NCI-H128 (cell line): Measurements from ENCODE around the gene VSTM2L.

Experiments
- DNase-seq: peaks from one replicate; lab custom pipeline; 2025; ENCODE audit not compliant: unreplicated experiment; lab: John Stamatoyannopoulos, UW

VSTM2L gene

GRCh38 chr20:37917461-37917860 lies 14.5 kb downstream of the VSTM2L start:
- no peak for DNase-seq

DNA sequence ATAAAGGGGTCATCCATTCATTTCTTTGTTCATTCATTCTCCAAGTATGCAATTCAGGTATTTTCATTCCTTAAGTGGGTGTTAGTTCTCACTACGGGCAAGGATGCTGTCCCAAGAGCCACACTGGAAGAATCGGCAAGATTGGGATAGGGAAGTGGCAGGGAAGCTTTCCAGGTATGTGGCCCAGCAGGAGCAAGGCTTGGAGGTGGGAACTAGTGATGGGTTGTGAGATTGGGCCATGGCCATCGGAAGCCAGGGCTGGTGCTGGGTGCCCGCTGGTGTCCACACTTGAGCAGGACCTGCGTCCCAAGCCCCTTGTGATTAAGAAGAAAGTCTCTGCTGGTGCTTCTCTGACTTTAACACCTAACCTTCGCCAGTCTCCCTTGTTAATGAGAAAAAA lies 15.1 kb downstream of the VSTM2L start:
- no peak for DNase-seq

DNA sequence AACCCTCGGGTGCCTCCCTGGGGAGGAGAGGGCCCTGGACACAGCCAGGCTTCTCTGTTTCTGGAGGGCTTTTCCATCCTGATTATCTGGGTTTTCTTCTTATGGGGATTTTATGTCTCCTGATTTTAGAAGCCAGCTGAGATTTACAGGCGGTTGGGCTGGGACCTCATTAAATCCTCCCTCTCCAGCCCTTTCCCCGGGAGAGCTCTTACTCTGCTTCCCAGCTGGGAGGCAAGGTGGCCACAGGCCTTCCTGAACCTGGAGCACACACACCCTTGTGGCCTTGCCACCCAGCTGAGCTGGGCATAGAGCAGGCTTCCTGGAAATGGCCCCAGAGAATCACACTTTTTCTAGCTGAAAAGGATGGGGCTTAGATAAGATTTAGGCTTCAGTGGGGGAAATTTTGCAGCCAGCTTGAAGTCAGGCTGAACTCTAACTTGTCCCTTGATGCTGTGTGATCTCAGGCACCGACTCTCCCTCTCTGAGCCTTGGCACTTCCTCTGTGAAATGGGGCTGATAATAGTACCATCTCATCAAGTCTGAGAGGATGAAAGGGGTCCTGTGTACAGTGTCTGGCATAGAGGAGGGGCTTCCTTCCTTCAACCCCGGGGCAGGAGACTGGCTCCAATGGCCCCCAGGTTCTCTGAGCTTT lies 16.6 kb downstream of the VSTM2L start:
- DNase-seq: no peak

- DNase-seq: no peak
These were observed 17.3 kb downstream of the VSTM2L start for GRCh38 chr20:37920270-37920669.

DNA sequence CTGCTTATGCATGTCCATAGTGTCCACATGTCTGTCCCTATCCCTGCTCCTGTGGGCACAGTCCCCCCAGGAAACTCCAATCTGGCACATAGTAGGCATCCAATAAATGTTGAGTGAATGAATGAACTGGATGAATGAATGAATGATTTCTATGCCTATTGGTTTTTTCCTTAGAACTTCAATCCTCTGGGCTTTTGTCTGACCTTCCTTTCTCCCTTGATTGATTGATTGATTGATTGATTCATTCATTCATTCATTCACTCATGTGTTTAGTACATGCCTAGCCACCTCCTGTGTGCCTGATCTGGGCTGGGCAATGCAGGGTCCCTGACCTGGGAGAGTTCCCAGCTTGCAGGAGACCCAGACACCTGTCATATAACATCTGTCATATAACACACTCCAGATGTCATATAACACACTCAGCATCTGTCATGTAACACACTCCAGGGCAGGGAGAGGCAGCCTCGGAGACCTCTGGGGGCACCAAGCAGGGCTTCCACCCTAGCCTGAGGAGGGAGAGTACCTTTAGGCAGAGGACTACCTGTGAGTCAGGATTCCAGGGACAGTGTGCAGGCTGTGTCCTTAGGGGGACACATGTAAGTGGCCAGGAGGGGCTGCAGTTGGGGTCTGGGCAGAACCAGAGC lies 17.9 kb downstream of the VSTM2L start:
- no peak for DNase-seq

DNA sequence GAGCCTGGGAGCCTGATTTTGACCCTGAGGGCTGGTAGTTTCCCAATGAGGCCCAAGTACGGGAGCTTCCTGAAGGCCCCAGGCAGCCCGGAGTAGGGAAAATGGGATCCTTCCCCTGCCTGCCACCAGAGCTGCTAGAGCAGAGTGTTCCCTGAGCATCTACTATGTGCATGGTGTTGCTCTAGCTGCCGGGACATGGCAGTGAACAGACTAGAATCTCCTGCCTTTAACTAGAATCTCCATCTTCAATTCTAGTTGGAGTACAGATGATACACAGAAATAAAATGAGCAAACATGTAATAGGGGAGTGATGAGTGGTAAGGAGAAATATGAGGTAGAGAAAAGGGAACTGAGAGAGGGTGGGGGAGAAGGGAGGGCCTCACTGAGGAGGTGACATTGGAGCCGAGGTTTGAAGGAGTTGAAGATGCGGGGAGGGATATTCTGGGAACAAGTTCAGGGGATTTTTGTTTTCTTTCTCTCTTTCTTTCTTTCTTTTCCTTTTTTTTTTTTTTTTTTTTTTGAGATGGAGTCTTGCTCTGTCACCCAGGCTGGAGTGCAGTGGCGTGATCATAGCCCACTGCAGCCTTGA lies 18.5 kb downstream of the VSTM2L start:
- no peak for DNase-seq

DNA sequence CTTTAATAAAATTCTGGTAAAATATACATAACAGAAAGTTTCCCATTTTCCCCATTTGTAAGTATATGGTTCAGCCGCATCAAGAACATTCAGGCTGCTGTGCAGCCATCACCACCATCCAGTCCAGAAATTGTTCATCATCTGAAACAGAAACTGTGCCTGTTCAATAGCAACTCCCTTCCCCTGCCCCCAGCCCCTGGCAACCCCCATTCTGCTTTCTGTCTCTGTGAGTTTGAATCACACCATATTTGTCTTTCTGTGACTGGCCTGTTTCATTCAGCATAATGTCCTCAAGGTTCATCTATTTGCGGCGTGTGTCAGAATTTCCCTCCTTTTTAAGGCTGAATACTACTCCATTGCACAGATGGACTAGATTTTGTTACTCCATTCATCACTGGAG lies 19.1 kb downstream of the VSTM2L start:
- no peak for DNase-seq

GRCh38 chr20:37925265-37926165 lies 22.6 kb downstream of the VSTM2L start:
- no peak for DNase-seq

GRCh38 chr20:37926612-37927011 lies 23.7 kb downstream of the VSTM2L start:
- DNase-seq: no peak

- no peak for DNase-seq
These were observed 24.6 kb downstream of the VSTM2L start for GRCh38 chr20:37927410-37928095.

DNA sequence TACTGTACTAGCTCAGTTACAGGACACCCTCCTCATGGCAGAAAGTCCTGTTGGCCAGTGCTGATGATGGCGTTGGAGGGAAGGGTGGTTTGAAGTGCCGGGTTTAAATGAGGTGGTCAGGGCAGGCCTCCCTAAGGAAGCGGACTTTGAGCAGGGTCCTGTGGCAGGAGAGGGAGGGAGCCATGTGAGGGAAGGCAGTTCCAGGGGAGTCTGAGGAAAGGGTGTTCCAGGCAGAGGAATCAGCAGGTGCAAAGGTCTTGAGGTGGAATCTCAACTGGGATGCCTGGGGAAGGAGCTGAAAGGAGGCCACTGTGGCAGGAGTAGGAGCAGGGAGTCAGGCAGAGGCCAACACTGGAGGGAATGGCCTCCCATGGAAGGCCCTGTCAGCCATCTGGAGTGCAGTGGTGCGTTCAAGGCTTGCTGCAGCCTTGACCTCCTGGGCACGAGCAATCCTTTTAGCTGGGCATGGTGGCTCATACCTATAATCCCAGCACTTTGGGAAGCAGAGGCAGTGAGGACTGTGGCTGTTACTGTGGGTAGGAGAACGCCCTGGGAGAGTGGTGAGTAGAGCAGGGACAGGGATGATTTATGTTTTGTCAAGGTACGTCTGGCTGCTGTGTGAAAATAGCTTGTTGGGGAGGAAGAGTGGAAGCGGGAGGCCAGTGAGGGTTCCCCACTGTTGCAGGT lies 26.2 kb downstream of the VSTM2L start:
- no peak for DNase-seq

DNA sequence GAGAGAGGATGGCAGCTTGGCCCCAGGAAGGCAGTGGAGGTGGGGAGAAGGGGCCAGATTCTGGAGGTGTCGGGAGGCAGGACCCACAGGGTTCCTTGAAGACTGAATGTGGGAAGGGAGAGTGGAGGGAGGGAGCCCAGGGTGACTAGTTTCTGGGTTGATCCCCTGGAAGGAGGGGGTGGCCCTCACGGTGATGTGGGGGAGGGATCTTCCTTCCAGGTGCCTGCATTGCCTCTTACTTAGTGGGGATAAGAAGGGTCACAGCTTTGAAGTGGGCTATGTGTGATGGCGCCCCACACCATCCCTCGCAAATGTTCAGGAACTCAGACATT lies 26.7 kb downstream of the VSTM2L start:
- DNase-seq: no peak

DNA sequence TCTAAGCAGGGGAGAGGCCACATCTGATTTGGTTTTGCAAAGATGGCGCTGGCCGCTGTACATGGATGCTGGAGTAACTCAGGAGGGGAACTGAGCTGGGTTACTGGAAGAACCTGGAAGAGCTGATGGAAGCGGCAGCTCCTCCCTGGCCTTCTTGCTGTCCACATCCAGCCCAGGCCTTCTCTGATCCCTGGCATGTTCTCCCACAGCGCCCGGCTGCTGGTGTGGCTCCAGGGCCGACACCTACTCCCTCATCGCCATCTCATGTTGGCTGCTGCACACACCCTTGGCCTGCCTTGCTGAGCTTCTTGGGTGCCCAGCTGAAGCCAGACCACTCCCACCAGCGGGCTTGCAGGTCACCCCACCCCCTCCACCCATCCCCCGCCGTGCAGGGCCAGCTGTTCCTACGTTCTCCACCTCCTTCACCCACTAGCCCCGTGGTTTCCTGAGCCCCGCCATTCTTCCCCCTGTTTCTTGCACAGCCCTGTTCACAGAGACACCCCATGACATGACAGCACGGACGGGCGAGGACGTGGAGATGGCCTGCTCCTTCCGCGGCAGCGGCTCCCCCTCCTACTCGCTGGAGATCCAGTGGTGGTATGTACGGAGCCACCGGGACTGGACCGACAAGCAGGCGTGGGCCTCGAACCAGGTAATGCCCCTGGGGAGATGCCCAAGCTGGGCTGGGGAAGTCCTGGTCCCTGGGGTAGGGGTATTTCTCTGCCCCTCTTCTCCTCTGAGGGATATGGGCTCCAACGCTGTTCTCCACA lies 28.4 kb downstream of the VSTM2L start:
- DNase-seq: no peak

DNA sequence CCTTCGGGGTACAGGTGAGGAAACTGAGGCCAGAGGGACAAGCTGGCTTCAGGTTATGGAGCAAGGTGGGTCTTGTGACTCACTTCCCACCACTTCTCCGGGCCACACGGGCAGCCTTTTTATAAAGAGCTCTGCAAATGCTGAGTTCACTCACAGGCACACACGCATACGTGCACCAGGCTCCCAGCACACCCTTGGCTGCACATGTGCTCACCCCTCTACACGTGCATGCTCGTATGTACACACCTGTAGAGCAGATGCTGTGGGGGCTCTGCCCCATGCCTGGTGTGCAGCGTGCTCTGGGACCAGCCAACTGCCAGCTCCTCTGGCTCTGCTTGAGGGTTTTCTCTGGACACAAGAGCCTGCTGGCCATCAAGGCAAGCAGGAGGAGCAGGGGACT lies 29.1 kb downstream of the VSTM2L start:
- DNase-seq: no peak

GRCh38 chr20:37932919-37933318 lies 30.0 kb downstream of the VSTM2L start:
- no peak for DNase-seq

DNA sequence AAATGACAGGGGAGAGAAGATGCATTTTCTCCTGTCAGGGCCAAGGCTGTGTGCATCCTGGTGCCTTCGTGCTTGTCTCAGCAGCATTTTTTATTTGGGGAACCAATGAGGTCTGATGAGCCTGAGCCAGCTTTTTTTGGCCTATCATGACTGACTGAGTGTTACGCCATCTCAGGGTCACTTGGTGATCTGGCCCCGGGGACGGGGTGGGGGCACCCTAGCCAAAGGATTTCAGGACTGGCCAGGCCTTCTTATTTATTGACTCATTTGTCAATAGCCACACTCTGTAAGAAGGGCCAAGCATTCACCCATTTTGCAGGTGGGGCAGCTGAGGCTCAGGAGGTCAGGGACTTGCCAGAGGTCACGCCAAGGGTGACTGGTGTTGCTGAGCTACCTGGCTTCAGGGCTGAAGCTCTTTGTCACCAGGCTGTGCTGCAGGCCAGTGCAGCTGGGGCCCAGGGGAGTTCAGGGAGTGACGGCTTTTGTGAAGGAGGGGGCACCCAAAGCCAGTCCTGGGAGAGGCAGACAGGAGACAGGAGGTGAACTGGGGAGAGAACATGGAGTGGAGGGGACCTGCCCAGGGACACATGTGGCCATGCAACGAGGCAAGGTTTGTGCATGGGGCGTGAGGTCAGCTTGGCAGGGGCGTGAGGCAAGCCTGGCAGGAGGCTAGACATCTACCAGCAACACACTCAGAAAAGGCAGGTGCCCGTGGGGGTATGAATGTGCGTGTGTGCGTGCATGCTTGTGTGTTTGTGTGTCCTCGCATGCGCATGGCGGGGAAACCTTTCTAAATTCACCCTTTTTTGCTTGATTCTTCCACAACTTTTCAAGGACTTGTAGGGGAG lies 31.1 kb downstream of the VSTM2L start:
- DNase-seq: no peak

- no peak for DNase-seq
These were observed 31.9 kb downstream of the VSTM2L start for GRCh38 chr20:37934634-37935375.

DNA sequence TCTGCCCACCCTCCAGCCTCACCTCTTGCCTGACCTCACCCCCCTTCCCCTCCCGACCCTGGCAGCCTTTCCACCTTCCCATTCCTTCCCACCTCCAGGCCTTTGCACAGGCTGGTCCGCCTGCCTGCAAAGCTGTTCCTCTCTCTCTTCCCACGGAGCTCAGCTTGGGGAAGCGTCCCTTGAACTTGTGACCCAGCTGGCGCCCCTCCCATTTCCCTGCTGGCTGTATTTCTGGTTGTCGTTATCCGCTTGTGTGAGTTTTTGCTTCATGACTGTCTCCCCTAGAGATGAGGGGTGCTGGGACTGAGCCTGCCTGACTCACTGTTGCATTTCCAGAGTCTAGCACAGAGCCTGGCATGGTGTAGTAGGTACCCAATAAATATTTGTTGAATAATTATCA lies 32.5 kb downstream of the VSTM2L start:
- DNase-seq: no peak
